Fibroblast of pulmonary artery (primary cell): ENCODE data around the gene GRM8.
"Not testable (repeated sequence)": the region's sequence is repeated elsewhere in the genome, so short reads cannot be mapped to it uniquely, and the experiment has no call there.

Source experiments
- DNase-seq: peaks from one replicate; pipeline ENCODE4 v3.0.0-alpha.2; 2010; ENCODE audit warnings: low read depth
- H3K4me3 ChIP-seq: replicated peaks from 2 replicates; pipeline ENCODE4 v1.5.1; 2011; ENCODE audit warnings: low read depth, mild to moderate bottlenecking, control low read depth, low read length, moderate library complexity
- TF ChIP-seq, protein P1 (sequence below): IDR thresholded peaks from 2 replicates; pipeline ENCODE4 v1.5.1; 2011; ENCODE audit warnings: mild to moderate bottlenecking, control low read depth, low read length, inconsistent platforms; ENCODE audit errors: missing control alignments

GRM8 gene

DNA sequence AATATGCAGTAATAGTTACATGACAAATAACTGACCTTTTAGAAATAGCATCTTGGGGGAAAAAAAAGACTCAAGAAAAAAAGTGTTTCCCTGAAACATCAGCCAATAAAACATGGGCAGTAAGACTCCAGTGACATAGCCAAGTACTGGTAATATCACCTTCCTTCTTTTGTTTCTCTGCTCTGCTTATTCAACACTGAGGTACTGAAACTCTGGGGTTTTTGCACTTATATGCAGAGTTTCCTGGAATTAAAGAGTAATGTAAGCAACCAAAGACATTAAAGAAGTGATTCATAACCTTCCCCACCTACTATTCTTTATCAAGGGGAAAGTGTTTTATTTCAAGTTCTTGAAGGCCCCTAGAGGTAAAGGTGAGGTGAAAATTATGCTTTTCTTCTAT, 414.5 kb downstream of the GRM8 start:
- no peak for DNase-seq
- H3K4me3 ChIP-seq = no peak overlapping the region
- TF ChIP-seq, protein P1, sequence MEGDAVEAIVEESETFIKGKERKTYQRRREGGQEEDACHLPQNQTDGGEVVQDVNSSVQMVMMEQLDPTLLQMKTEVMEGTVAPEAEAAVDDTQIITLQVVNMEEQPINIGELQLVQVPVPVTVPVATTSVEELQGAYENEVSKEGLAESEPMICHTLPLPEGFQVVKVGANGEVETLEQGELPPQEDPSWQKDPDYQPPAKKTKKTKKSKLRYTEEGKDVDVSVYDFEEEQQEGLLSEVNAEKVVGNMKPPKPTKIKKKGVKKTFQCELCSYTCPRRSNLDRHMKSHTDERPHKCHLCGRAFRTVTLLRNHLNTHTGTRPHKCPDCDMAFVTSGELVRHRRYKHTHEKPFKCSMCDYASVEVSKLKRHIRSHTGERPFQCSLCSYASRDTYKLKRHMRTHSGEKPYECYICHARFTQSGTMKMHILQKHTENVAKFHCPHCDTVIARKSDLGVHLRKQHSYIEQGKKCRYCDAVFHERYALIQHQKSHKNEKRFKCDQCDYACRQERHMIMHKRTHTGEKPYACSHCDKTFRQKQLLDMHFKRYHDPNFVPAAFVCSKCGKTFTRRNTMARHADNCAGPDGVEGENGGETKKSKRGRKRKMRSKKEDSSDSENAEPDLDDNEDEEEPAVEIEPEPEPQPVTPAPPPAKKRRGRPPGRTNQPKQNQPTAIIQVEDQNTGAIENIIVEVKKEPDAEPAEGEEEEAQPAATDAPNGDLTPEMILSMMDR = no peak

DNA sequence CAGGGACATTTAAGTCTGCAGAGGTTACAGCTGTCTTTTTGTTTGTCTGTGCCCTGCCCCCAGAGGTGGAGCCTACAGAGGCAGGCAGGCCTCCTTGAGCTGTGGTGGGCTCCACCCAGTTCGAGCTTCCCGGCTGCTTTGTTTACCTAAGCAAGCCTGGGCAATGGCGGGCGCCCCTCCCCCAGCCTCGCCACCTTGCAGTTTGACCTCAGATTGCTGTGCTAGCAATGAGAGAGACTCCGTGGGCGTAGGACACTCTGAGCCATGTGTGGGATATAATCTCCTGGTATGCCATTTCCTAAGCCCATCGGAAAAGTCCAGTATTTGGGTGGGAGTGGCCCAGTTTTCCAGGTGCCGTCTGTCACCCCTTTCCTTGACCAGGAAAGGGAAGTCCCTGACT, 421.5 kb downstream of the GRM8 start:
- H3K4me3 ChIP-seq, DNase-seq: not testable (repeated sequence)

DNA sequence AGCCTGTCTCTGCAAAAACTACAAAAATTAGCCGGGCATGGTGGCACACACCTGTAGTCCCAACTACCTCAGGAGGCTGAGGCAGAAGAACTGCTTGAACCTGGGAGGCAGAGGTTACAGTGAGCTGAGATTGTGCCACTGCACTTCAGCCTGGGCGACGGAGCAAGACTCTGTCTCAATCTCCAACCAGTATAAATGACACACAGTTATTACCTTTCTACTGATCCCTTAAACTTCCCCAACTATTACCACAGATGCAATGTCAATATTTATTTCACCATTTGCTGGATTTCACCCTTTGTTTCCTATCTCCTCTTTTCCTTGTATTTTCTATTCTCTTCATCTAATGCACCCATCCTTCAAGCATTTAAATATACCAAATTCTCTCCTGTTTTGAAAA, 431.8 kb downstream of the GRM8 start:
- TF ChIP-seq, protein P1 = no peak
- no peak overlapping the region for H3K4me3 ChIP-seq
- DNase-seq = no peak

DNA sequence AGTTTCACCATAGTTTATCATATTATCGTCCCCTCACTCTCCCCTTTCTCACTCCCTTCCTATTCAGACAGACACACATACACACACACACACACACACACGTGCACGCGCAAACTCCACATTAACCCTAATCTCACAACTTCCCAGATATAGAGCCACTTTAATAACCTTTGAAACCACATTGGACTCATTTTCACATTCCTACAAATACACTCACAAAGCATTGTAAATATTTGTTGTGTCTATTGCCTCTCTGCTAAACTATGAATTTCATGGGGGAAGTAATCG, 433.6 kb downstream of the GRM8 start:
- no peak overlapping the region for H3K4me3 ChIP-seq
- TF ChIP-seq, protein P1 = no peak
- DNase-seq = no peak

DNA sequence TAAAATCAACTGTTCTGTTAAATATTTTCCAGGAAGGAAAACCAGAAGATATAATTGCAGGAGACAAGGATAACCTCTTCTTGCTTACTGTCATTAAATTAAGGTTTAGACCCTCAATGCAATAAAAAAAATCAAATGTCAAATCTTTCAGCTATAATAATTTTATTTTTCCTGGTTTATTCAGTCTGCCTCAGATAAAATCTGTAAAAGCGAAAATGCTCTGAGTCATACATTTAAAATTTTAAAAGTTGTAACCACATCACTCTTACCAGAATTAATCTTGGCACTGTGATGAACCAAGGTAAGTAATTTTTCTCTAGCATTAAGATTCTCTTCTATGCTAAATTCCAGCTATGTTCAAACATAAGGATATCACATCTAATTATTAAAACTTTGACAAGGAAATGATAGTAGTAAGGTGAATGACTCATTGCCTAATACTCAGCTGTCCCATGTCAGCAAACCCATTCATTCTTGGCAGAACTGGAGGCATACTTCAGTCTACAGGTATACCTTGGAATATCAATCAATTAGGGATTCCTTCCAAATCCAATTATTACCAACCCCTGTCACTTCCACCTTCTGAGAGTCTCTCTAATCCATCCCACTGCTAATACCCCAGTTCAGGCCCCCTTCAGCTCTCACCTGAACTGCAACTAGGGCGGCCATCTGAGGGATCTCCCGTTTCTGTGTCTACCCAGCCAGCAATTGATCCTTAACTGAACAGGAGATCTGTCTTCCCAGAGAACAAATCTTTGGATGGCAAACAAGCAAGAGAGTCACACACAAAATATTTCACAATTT, 434.1 kb downstream of the GRM8 start:
- TF ChIP-seq, protein P1 = no peak
- no peak for DNase-seq
- no peak overlapping the region for H3K4me3 ChIP-seq

DNA sequence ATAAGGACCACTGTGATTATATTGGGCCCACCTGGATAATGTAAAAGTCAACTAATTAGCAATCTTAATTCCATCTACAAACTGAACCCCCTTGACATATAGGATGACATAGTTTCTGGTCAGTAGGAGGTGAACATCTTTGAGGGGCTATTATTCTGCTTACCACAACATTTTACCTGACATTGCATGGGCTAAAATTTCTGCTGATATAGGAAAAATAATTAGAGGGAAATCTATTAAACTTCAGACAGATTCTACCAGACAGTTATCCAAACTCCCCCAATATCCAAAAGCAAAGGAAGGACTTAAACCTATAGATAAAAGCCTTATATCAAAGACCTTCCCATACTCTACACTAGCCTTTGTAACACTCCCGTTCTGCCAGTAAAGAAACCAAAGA, 443.6 kb downstream of the GRM8 start:
- DNase-seq = no peak
- H3K4me3 ChIP-seq = no peak overlapping the region
- TF ChIP-seq, protein P1 = no peak

DNA sequence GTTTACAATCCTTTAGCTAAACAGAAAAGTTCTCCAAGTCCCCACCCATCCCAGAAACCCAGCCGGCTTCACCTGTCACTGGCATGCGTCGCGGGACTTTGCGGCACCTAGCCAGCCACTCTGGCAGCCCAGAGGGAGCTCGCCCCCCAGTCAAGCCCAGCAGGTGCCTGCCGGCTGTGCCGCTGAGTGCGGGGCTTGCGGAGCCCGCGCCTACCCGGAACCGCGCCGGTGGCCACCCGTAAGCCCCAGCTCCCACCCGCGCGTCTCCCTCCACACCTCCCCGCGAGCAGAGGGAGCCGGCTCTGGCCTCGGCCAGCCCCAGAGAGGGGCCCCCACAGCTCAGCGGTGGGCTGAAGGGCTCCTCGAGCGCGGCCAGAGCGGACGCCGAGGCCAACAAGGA, 446.1 kb downstream of the GRM8 start:
- no peak overlapping the region for H3K4me3 ChIP-seq
- no peak for DNase-seq
- TF ChIP-seq, protein P1 = no peak

DNA sequence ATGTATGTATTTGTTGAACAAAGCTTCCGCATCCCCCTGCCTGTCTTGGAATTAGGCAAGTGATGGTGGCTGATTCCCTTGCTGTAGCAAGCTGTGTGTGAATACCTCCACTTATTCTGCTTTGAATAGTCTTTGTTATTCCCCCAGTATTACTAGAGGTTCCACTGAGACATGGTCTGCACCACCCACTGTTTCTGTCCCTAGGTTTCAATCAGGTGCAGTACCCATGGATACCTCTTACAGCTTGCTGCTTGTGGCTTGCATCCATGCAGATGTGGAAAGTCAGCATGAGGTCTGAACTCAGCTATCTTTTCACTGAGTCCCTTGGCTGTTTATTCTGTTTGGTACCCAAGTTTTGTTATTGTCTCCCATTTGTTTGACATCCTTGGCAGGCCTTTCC, 447.4 kb downstream of the GRM8 start:
- DNase-seq = no peak
- TF ChIP-seq, protein P1 = no peak
- H3K4me3 ChIP-seq = no peak overlapping the region
